ENCODE measurements around the gene NEB.
"Not testable (repeated sequence)": the region's sequence is repeated elsewhere in the genome, so short reads cannot be mapped to it uniquely, and the experiment has no call there.

Gene NEB

DNA sequence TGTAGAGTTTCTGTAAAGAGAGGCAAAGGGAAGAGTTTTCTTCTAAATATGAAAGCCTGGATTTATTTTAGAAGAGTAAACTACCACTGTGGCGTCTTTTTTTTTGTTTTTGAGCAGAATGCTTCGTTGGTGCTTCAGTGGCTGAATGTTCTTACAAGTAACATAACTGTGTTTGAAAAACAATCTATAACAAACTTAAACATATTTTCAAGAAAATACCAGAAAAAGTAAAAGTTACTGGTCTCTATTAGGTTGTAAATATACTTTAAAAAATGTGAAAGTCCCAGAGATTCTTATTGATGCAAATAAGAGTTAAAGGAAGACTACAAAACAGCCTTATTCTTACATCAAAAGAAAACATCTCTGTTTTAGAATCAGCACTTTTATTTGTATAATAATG, 76.2 kb downstream of the NEB start:
- DNase-seq (ENCODE audit: low read depth) = no peak
- H3K4me3 ChIP-seq (ENCODE audit: low read depth, low read length) = no peak overlapping the region

- no peak for DNase-seq (ENCODE audit: low read depth)
- no peak overlapping the region for H3K4me3 ChIP-seq (ENCODE audit: low read depth, low read length)
These were observed 76.6 kb downstream of the NEB start for GRCh38 chr2:151657667-151658076.

- no peak overlapping the region for H3K4me3 ChIP-seq (ENCODE audit: low read depth, low read length)
- DNase-seq (ENCODE audit: low read depth) = no peak
These were observed 78.4 kb downstream of the NEB start for GRCh38 chr2:151655663-151656398.

DNA sequence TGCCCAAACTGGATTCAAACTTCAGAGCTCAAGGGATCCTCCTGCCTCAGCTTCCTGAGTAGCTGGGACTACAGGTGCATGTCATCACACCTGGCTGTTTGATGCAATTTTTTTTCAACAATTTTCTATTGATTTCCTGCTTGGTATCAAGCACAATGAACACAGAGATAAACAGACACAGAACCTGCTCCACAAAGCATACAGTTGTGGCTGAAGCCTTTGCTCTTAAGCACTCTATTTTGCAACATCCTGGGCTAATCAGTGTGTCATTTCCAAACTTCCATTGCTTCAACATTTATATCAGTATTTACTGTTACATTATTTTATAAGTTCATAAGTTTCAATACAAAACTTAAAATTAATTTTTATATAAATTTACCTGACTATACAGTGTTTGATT, 79.4 kb downstream of the NEB start:
- no peak for DNase-seq (ENCODE audit: low read depth)
- H3K4me3 ChIP-seq (ENCODE audit: low read depth, low read length) = no peak overlapping the region

- DNase-seq (ENCODE audit: low read depth) = no peak
- no peak overlapping the region for H3K4me3 ChIP-seq (ENCODE audit: low read depth, low read length)
These were observed 80.2 kb downstream of the NEB start for GRCh38 chr2:151654085-151654484.

DNA sequence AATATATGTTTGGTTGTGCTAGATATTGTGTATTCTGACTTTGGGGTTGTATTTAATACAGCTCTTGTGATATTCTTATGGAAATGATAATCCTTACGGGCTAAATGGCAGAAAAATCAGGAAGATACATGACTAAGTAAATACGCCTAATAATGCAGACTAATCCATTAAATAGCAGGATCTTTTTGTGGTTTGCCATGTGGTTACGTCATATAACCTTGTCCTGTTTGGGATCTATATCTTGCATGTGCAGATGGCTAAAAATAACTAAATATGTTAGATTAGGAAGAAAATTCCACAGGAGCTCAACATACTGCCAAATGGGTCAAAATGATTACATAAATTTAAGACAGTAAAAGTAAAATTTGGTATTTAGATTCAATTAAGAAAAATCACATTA, 83.0 kb downstream of the NEB start:
- no peak overlapping the region for H3K4me3 ChIP-seq (ENCODE audit: low read depth, low read length)
- DNase-seq (ENCODE audit: low read depth) = no peak

GRCh38 chr2:151650456-151650855, 83.8 kb downstream of the NEB start:
- no peak overlapping the region for H3K4me3 ChIP-seq (ENCODE audit: low read depth, low read length)
- no peak for DNase-seq (ENCODE audit: low read depth)

GRCh38 chr2:151649966-151650365, 84.3 kb downstream of the NEB start:
- DNase-seq (ENCODE audit: low read depth) = no peak
- no peak overlapping the region for H3K4me3 ChIP-seq (ENCODE audit: low read depth, low read length)

DNA sequence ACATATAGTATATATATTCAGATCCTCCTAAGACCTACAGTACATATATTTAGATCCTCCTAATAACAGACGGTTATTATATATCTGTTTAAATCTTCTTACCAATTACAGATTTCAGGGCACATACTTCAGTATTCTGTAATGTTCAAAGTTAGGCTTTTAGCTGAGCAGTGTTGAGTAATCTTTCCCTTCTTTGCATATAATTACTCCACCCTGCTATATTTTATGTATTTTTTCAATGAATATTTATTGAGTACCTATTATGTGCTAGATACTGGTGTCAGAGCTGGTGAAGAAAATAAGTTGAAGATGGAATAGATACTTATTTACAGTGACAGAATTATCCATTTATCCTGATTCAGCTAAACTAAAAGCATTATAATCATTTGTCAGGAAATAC, 84.9 kb downstream of the NEB start:
- no peak overlapping the region for H3K4me3 ChIP-seq (ENCODE audit: low read depth, low read length)
- DNase-seq (ENCODE audit: low read depth) = no peak

GRCh38 chr2:151646512-151646911, 87.8 kb downstream of the NEB start:
- not testable (repeated sequence) for H3K4me3 ChIP-seq (ENCODE audit: low read depth, low read length); DNase-seq (ENCODE audit: low read depth)

DNA sequence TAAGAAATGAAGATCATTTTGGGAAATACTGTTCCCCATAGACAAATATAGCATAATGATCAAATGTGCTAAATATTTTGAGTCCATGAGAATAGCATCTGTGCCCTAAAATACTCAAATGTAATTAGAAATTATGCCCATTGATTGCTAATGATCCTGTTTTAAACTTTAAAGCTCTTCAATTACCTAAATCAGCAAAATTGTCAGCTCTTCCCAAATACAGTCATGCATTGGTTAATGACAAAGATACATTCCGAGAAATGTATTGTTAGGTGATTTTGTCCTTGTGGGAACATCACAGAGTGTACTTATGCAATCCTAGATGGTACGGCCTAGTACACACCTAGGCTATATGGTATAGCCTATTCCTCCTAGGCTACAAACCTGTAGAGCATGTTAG, 89.7 kb downstream of the NEB start:
- no peak for DNase-seq (ENCODE audit: low read depth)
- no peak overlapping the region for H3K4me3 ChIP-seq (ENCODE audit: low read depth, low read length)

DNA sequence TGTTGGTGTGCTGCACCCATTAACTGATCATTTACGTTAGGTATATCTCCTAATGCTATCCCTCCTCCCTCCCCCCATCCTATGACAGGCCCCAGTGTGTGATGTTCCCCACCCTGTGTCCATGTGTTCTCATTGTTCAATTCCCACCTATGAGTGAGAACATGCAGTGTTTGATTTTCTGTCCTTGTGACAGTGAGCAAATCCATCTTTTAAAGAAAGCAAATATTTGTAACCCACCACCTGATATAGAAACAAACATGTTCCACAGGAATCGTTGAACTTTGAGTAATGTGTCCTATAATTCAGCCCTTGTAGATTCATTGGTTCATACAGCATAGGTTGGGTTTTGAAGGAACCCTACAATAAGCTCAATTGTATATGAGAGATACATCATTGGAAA, 92.4 kb downstream of the NEB start:
- DNase-seq (ENCODE audit: low read depth); H3K4me3 ChIP-seq (ENCODE audit: low read depth, low read length): not testable (repeated sequence)

GRCh38 chr2:151640087-151640486, 94.2 kb downstream of the NEB start:
- no peak overlapping the region for H3K4me3 ChIP-seq (ENCODE audit: low read depth, low read length)
- DNase-seq (ENCODE audit: low read depth) = no peak

DNA sequence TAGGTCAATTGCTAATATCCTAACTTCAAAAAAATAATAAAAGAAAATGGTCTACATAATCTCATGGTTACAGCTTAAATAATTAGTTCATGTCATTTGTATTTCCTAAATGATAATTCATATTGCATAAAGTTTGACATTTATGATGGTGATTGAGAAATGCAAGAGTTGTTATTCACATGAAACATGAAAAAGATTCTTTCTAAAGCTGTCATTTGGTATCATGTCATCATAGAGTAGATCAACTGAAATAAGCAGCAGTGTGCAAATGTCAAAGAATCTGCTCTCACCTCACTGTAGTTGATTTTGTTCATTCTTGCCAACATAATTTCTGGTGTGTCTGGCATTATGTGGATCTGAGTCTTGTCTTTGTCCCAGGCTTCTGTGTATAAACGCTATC, 95.3 kb downstream of the NEB start:
- DNase-seq (ENCODE audit: low read depth) = no peak
- H3K4me3 ChIP-seq (ENCODE audit: low read depth, low read length) = no peak overlapping the region

DNA sequence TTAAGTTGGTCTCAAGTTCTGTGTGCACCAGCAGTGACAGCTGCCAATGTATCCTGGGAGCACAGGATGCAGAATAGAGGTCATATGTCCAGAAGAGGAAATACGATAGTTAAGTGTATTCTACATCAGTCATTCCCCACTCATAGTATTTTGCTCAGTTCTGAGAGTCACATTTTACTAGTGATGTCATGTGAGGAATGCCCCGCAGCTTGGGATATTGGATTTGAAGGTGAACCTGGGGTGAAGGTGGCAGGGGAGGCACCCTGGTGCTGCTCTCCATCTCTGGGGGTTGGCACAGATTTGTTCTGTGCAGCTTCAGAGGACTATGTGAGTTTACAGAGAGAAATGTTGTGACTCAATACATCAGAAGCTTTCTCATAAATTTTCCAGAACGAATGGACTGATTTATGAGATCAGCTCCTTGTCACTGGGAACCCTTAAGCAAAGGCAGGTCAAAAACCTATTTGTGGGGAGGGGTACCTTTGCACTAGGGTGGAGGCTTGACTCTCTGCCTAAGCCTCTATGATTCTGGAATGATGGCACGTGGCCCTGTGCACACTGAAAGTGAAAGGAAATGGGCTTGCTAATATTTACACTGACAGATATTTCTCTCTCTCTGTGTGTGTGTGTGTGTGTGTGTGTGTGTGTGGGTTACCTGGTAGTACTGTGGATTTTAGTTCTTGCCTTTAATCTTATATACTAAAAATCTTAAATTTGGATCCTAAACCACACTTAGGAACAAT, 95.9 kb downstream of the NEB start:
- DNase-seq (ENCODE audit: low read depth) = no peak
- no peak overlapping the region for H3K4me3 ChIP-seq (ENCODE audit: low read depth, low read length)

- no peak for DNase-seq (ENCODE audit: low read depth)
- H3K4me3 ChIP-seq (ENCODE audit: low read depth, low read length) = no peak overlapping the region
These were observed 97.0 kb downstream of the NEB start for GRCh38 chr2:151637271-151637781.

DNA sequence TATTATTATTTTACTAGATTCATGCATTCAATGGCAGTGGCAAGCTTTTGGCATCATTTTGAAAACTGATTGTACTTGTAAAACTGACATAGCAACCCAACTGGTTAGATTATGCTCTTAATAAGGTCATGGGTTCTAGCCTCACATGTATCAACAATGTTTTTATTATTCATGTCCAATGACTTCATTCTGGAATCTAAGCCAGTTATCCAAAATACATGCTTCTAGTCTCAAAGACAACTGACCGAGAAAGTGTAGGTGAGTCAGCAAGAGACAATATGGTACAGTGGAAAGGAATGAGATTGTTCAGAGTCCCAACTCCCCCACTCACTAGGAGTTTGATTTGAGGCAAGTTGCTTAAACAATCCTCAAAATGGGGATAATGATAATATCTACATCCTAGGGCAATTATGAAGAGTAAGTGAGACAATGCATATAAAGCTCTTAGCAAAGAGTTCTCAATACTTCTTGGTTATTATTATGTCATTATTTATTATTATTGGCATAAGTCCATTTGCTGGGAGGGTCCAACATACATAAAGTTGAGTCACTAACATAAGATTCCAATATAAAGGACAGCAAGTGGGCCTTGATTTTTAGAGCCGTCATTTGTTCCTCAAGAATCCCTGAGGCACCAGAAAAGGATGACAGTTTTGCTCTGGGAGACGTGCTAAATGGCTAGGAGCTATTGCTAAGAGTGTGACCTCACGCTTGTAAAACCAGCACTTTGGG, 99.4 kb downstream of the NEB start:
- no peak overlapping the region for H3K4me3 ChIP-seq (ENCODE audit: low read depth, low read length)
- DNase-seq (ENCODE audit: low read depth) = no peak

DNA sequence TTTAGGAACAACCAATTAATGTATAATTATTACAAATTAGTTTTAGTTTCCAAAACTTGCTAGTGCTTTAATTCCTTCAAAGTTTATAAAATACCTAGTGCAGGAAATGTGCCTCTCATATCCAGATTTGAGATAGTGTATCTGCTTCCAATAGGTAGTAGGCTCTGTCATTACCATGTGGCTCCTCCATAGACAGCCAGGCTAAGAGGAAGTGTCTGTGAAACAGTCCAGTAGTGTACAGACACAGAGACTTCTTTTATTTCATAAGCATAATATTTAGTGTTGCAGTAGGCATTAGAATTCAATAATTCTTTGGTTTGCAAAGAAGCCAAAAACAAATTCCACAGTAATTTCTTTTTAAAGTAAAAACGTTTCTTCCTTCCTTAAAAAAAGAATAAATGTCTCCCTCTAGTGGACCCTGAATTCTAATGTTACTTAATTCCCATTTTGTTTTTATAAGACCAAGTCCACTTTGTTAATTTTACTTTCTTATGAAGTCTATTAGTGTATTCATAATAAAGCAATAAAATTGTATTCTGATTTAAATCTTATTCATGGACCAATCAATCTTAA, 101.2 kb downstream of the NEB start:
- DNase-seq (ENCODE audit: low read depth) = no peak
- no peak overlapping the region for H3K4me3 ChIP-seq (ENCODE audit: low read depth, low read length)

- H3K4me3 ChIP-seq (ENCODE audit: low read depth, low read length) = no peak overlapping the region
These were observed 103.9 kb downstream of the NEB start for GRCh38 chr2:151630372-151630771.

GRCh38 chr2:151627353-151627752, 106.9 kb downstream of the NEB start:
- H3K4me3 ChIP-seq (ENCODE audit: low read depth, low read length) = no peak overlapping the region
- no peak for DNase-seq (ENCODE audit: low read depth)

More at GRCh38 chr2:151630372-151630771, 103.9 kb downstream of the NEB start:
- no peak for DNase-seq (ENCODE audit: low read depth)

All from skeletal muscle cell (primary cell).